ENCODE data around the gene DCLK1.
"Not testable (repeated sequence)": the region's sequence is repeated elsewhere in the genome, so short reads cannot be mapped to it uniquely, and the experiment has no call there.

The DCLK1 gene

DNA sequence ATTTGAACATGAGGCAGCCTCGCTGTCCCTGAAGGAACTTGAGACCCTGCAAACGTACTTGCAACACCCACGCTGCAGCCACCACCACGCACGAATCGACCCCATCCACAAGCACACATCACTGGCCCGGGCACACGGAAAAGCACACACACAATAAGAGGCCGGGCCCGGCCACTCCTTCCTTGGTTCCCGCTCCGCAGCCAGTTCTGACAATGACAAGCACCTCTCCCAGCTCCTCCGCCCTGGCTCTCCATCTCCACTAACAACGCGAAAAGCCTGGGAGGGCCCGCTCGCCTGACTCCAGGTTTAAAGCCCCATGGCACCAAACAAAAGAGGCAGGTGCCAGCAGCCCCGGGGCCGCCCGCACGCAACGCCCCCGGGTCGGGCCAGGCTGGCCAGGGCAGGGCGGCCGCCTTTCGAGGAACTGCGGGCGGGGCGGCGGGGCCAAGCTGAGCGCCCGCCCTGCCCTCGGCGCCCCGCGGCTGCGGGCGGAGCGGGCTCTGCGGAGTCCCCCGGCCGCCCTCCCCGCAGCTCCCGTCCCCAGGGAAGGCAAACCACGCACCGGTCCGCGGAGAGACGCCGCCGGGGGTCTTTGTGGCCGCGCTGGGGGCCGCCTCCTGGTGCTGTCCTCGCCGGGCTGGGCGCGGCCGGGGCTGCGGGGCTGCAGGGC, 495 bp downstream of the DCLK1 start:
- DNase-seq: no peak

DNA sequence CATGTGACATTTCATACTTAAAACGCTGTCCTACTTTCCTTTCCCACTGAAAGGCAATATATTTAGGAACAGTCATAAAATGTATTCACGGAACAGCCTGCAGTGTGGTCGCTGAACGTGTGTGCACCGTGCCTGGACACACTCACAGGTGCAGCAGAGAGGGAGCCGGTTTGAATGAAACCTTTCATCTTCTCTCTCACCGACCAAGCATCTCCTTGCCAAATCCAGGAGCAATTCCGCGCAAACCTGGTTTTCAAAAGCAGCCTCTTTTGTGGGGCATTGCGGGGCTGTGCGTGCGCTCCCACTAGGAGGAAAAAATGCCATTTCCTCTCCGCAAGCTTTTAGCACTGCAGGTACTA, 1.0 kb downstream of the DCLK1 start:
- no peak for DNase-seq

DNA sequence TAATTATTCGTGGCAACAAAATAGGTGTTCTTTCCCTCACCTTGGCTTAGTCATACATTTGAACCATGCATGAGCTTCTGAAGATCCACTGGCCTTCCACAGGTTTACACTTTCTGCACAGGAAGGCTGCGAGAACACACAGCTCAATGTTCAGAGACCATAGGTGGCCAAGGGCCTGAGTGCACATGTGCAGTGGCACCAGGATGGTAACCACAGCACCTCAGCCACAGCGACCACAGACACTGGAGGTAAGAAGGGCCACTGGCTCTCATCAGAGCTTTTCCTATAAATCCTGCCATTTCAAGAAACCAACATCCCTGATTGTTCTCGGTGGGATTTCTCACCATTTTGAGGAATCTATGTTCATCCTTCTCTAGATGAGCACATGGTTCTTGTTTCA, 1.6 kb downstream of the DCLK1 start:
- DNase-seq: no peak

GRCh38 chr13:36126491-36126890, 4.7 kb downstream of the DCLK1 start:
- no peak for DNase-seq

DNA sequence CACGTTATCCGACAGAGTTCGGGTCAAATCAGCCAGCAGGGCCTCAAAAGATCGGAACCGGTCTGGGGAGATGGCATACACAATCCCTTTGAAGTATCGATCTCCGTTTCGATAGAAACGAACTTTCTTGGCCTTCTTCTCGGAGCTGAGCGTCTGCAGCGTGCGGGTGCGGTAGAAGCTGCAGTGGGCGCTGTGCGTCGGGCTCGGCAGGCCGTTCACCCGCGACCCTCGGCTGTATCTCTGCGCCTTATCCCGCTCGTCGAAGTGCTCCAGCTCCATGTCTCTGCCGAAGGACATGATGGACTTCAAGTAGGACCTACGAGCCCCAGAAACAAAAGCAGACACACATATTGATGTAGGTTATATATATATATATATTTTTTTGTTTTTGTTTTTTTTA, 5.3 kb downstream of the DCLK1 start:
- no peak for DNase-seq

- DNase-seq: no peak
These were observed 6.9 kb downstream of the DCLK1 start for GRCh38 chr13:36124236-36124822.

GRCh38 chr13:36115306-36115705, 15.9 kb downstream of the DCLK1 start:
- DNase-seq: no peak

- DNase-seq: no peak
These were observed 16.9 kb downstream of the DCLK1 start for GRCh38 chr13:36114233-36114632.

GRCh38 chr13:36108954-36109353, 22.2 kb downstream of the DCLK1 start:
- DNase-seq: no peak

DNA sequence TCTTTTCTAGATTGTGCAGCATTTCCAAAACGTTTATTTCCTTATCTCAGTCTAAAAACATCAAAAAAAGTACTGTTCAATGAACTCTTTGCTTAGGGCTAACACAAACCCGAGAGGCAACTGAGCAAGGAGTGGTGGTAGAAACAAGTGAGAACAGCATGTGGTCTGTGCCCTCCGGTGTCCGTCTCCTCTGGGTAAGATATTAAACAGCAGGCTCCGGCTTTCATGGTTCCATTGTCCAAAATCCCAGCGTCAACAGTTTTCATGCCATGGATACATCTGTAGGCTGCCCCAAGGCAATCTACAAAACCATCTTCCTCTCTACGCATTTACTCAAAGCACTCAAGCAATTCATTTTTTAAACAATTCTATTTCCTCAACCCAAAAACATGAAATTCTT, 22.8 kb downstream of the DCLK1 start:
- DNase-seq: no peak

GRCh38 chr13:36107521-36107920, 23.7 kb downstream of the DCLK1 start:
- no peak for DNase-seq

GRCh38 chr13:36105726-36106125, 25.5 kb downstream of the DCLK1 start:
- DNase-seq: no peak

- DNase-seq: no peak
These were observed 28.5 kb downstream of the DCLK1 start for GRCh38 chr13:36102721-36103120.

DNA sequence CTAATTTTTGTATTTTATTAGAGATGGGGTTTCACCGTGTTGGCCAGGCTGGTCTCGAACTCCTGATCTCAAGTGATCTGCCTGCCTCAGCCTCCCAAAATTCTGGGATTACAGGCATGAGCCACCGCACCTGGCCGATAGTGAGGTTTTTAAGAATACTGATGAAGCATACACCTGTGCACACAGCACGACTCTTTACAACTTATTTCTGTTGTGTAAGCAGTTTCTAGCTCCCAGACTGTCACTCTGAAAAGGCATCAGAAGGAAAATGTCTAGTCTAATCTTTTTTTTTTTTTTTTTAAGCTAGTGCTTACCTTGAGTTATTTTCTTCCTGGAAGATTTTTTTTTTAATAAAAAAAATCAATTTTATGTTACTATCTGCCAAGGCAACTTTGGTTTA, 29.3 kb downstream of the DCLK1 start:
- DNase-seq: not testable (repeated sequence)

GRCh38 chr13:36101157-36101556, 30.0 kb downstream of the DCLK1 start:
- DNase-seq: no peak

DNA sequence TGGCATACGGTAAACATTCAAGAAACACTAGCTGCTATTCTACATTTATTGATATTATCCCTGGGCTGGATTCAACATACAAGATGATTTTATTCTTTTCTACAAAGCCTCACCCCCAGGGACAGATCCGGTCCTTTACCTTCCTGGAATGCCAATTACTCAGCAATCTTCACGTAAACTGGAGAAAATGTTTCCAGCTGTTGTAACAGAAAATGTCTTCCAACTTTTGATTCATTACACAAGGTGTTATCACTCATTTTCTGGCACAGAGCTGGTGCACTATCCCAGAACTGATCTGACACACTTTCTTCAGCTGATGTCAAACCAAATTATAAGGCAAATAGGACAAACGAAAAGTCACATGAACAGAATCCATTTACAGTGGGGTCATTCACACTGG, 33.1 kb downstream of the DCLK1 start:
- no peak for DNase-seq

- no peak for DNase-seq
These were observed 34.4 kb downstream of the DCLK1 start for GRCh38 chr13:36096461-36097416.

DNA sequence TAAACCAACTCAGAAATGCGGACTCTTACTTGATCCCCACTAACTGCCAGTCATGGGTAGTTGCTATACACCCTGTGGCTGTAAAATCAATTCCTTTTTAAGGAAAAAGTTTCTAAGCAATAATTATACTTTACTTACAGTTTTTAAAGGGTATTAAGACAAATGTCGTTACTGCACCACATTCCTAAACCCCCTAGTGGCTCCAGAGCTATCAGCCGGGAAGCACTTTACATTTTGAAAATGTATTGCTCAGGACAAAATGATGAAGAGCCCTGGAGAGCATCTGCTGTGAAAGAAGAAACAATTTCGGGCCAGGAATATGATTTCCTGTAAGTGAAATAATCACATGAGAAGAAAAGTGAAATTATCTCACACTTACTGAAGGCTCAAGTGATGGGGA, 36.7 kb downstream of the DCLK1 start:
- no peak for DNase-seq

- DNase-seq: no peak
These were observed 40.6 kb downstream of the DCLK1 start for GRCh38 chr13:36090592-36090991.

DNA sequence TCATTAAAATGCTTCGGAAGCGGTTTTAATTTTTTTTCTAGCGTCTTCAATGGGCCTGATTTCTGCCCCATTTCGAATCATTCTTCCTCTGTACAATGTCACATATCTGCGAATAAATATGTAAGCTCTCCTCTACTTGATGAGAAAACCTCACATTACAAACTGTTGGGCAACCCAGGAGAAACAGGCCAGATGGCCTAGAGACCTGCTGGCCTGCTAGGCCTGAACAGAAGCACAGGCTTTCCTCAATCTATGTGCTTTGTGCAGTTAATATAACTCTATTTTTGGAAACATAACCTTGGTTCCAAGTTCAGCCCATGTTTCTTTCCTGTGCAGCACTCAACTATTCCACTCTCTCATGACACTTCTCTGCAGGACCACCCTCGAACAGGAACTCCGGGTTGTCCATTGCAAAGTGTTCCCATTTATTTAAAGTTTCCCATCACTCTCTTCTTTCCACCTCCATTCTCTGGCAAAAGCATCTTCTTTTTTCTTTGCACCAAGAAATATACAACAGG, 42.0 kb downstream of the DCLK1 start:
- no peak for DNase-seq

GRCh38 chr13:36088463-36088862, 42.7 kb downstream of the DCLK1 start:
- no peak for DNase-seq

GRCh38 chr13:36088001-36088400, 43.2 kb downstream of the DCLK1 start:
- no peak for DNase-seq

- no peak for DNase-seq
These were observed 45.1 kb downstream of the DCLK1 start for GRCh38 chr13:36086117-36086516.

DNA sequence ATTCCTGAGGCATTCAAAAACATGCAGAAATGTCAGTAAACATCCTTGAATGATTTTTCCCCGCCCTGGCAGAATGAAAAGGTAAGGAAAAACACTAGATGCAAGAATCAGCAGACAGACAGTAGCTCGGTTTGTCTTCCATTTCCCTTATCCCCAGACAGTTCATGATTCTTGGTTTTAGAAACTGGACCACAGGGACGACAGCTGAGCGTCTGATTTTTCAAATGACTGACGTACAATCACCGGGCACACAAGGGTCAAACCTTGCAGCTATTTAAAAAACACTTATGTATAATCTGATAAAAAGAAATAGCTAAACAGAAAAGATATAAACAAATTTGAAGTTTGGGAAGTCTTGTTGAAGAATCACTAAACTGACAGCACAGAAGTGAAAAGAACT, 47.1 kb downstream of the DCLK1 start:
- DNase-seq: no peak

Measured in T-helper 9 cell (primary cell).